ENCODE results near the gene YPEL1.

The YPEL1 gene, protein sequence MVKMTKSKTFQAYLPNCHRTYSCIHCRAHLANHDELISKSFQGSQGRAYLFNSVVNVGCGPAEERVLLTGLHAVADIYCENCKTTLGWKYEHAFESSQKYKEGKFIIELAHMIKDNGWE

DNA sequence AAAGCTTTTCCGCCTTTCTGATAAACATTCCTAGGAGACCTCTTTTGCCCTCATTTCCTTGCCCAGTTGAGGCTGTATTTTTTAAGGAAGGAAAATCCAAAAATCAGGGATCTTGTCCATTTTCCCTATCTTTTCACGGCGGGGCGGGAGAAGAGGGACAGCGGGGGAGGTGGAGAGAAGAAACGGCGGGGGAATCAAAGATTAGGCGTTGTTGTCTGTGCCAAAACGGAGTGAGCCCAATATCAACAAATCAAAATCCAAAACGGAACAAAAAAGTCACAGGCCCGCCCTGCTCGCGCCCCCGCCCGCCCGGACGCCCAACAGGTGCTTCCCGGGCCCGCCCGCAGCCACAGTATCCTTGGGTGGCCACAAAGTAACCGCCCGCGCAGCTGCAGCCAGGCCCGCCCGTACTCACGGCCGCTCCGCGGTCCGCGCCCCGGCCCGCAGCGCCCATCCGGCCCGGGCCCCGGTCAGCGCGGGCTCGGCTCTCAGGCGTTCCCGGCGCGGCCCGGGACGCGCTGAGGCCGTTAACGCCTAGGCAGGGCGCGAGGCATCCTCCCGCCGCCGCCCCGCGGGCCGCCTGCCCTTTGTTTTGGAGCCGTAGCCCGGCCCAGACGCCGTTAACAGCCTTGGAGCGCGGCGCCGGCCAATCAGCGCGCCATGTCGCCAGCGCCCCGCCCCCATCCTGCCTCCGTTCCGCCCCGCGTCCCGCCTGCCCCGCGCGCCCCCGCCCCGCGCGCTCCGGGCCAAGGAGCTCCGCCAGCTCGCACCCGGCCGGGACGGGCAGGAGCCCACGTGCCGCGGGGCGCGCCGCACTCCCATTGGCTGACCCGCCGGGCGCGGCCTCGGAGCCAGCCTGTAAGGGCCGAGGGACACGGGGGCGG, at the start of gene YPEL1:
Gene YPEL1, minus strand, starts transcription at position 595 of the 884 bp plus-strand sequence. CDS start 25,050 bp downstream, outside the sequence.
- peak within 1 kb of the TSS; percentile 57 for H3K4me3 ChIP-seq (ENCODE audit: low read depth, low read length)

DNA sequence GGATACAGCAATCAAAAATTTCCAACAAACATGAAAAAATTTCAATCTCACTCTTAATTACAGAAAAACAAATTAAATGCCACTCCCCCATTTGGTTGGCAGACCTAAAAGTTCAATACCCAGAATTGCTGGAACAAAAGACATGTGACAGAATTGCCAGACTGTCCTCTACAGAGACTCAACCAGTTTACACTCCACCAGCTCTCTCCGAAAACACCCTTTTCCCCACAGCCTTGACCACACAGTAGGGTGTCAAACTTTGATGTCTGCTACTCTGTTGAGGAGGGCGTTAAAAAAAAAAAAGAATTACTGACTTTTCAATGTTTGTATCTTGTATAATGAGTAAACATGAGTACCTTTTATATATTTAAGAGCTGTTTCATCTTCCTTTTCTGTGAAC, 44.7 kb upstream of the YPEL1 start:
- no peak overlapping the region for H3K4me3 ChIP-seq (ENCODE audit: low read depth, low read length)

DNA sequence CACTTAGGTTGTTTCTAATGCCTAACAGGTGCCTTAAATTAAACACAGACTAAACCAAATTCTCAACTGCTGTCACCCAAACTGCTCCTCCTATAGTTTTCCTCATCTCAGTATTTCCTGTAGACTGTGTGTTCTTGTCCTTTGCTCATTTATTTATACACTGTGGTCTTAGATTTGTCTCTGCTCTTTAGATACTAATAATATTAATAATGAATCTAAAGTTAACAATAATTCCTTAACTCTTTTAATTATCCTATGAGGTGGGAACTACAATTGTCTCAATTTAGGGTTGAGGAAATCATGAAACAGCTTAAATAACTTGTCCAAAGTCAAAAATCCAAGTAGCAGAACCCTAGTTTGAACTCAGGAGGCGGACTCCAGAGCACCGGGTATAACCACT, 43.9 kb upstream of the YPEL1 start:
- H3K4me3 ChIP-seq (ENCODE audit: low read depth, low read length) = no peak overlapping the region

DNA sequence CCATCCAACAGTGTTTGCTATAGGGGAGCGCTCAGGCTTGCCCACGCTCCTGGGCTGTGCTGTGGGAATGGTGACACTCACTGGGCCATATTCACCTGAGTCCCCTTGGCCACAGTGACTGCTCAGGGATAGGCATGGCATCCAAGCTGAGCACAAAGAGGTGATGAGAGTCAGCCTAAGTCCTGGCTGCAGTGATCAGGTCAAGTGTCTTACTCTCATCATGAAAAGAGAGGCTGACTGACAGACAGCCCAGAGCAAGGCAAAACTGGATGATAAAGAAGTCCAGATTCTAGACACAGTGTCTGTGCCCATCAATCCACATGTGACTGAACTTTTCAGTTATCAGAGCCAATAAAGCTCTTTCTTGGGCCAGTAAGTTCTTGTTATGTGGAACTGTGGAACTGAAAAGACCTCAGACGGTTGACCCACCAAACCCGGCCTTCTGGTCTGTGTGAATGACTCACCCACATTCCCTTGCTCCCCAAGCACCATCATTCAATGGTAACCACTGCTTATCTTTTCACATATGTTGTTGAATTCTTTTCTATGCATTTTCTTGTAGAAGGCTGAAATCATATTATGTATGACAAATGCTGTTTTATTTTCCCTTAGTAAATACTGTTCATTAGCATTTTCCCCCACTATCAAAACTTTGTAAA, 43.2 kb upstream of the YPEL1 start:
- no peak overlapping the region for H3K4me3 ChIP-seq (ENCODE audit: low read depth, low read length)

DNA sequence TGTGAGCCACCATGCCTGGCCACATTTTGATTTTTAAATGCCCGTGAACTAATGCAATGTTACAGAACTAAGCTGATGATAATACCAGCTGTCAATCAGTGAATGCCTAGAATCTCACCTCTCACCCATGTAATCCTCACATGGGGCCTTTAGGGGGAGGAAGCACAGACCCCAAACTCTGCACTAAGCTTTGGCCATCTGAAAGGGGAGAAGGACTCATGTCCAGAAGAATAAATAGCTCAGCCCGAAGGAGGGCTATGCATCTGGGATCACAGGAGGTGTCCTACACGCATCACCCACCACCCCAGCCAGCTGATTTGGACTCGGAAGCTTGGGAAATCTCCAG, 36.0 kb upstream of the YPEL1 start:
- H3K4me3 ChIP-seq (ENCODE audit: low read depth, low read length) = no peak overlapping the region

DNA sequence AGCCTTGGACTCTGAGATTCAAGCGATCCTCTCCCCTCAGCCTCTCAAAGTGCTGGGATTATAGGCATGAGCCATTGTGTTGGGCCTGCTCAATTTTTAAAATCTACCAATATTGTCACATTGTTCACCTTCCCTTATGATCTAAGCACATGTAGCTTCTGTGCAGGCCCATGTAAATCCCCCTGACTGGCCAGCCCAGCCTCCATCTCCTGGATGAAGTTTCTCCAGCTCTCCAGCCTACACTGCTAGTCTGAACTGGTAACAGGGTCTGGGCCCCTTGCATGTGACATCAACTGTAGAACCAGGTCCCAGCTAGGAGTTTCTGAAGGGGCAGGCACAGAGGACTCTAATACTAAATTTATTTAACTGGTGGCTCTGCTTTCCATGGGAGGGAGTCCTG, 32.8 kb upstream of the YPEL1 start:
- no peak overlapping the region for H3K4me3 ChIP-seq (ENCODE audit: low read depth, low read length)

DNA sequence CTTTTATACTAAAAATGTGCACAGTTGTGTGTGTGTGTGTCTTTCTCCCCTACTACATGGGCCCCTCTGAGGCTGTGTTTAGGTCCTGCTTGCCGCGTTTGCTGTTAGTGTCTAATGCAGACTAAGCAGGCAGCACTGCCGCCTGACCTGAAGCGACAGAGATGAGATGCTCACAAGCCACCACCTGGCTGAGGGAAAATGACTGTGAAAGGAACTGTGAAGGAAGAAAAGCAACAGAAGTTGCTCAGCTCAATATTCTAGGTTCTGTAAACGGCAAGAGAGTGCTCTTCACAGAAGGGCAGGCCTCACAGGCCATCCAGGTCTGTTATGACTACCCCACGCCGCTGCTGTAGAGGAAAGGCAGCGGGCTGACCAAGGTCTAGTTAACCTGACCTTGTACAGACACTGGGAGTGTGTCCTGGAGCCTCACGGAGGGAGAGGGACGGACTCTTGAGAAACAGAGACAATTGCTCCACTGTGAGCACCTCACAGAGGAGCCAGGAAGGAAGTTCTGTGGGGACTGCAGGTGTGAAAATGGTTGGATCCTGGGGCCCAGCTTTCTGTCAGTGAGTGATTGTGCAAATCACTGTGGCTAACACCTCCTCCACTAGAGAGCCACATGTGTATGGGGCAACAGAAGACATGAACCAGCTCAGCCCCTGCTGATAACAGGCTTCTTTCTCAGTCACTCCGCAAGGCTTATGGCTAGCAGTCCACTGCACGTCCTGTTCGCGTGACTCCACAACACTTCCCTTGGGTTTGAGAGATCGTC, 31.3 kb upstream of the YPEL1 start:
- H3K4me3 ChIP-seq (ENCODE audit: low read depth, low read length) = no peak overlapping the region

DNA sequence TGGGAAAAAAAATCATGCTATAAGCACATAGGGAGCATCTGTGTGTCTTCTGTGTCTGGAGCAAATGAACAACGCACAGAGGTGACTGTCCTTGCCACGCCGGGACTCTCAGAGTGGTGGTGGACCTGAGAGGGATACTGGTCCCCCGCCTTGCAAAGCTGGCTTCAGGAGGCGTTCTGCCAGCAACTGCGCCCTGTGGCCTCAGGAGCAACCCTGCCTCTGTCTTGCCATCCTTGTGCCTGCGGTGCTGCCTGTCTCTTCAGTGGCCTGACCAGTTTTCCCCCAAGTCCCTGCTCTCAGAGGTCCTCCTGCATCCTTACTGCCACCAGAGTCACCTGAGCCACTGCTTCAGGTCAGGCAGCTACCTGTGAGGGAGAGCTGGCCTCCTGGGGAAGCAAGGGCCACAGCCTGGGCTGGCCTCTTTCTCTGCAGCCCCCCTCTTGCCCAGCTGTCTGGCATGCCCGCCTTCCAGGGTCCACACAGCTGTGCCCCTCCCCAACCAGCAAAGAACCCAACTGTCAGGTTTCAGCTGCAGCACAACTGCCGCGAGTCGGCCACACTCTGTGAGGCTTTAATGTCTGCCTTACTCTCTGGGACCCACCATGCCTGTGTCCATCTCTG, 30.4 kb upstream of the YPEL1 start:
- H3K4me3 ChIP-seq (ENCODE audit: low read depth, low read length) = no peak overlapping the region

DNA sequence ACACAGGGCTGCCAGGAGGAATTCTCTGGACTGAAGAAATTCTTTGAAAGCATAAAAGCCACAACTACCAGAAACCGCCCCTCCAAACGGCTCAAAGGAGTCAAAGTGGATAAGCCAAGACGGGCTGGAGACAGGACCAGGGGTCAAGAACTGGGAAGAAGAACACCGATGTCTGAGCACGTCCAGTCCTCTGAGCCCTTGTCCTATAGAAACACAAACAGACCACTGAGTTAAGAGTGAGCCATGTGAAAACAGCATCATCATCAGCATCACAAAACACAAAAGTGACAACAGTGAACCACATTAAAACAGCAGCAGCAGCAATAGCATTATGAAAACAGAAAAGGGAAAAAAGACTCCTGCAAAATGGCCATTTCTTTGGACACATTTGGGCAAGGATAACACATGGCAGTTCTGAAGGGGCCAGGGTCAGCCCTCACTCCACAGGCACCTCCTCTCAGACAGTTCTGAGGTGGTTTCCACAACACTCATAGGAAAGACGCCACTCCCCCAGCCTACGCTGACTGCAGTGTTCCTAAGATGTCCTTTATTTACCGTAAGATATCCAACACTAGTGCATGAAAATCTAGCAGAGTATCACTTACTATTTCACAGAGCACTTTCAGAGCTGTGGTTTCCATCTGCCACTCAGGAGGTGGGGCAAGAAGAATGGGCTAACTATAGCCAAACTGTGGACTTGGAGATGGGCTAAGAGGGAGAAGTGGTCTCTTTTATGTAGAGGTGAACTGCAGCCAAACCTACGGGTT, 28.6 kb upstream of the YPEL1 start:
- H3K4me3 ChIP-seq (ENCODE audit: low read depth, low read length) = no peak overlapping the region

DNA sequence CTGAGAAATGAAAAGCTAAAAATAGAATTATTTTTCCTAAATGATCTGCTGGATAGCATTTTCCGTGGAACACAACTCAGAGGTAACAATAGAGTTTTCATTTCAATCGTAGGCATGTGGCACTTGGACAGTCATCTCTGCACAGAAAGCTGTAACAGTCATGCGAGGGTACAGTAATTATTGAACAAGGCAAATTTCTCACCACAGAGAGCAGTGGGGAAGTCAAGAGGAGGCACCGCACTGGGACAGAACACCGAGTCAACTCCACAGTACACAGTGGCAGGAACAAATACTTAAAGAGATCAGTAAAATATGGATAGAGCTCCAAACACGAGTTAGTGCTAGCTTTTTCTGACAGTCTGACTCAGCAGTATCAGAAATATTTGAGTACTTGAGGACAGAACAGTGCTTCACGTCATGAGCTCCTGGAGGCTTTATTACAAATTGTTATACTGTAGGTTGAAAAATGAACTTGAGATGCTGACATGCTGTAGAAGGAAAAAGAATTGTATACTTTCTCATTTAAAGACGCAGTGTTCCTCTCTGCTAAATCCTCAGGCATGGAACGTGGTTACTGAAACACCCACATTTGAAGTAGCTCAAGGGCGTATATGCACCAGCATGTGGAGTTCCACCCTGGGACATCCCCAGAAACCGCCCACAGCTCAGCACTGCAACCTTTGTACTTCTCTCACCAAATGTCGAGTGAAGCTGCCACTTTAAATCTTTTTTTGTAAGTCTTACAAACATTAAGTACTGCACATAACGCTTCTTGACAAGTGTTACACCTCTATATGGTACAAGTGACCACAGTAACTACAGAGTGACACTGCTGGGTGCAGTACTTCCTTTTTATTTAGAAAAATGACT, 27.4 kb upstream of the YPEL1 start:
- H3K4me3 ChIP-seq (ENCODE audit: low read depth, low read length) = no peak overlapping the region

DNA sequence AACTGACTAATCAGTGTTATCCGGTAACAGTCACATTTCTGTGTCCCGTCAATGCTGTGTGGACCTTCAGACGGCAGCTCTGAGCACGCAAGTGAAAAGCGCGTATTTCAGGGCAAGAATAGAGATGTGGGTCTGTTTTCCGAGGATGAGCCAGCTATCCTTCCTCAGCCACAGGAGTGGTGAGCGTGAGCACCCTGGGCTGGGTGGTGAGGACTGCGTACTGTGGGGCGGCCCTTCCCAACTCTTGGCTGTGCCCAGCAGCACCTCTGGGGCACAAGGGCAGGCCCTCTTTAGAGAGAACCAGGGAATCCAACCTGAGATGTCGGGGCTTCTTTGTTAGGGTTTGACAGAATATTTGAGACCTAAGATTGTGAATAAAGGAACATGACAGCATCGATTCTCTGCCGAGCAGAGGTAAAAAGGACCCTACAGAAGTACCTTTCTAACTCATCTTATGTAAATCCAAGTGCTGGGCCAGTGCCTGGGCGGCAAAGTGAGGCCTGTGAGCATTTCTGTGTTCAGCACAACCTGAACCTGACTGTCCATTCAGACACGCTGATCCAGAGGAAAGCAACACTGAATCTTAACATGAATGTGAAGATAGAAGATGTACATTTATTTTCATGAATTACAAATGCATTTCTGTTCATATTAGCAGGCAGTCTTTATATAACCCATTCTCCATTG, 26.5 kb upstream of the YPEL1 start:
- no peak overlapping the region for H3K4me3 ChIP-seq (ENCODE audit: low read depth, low read length)

DNA sequence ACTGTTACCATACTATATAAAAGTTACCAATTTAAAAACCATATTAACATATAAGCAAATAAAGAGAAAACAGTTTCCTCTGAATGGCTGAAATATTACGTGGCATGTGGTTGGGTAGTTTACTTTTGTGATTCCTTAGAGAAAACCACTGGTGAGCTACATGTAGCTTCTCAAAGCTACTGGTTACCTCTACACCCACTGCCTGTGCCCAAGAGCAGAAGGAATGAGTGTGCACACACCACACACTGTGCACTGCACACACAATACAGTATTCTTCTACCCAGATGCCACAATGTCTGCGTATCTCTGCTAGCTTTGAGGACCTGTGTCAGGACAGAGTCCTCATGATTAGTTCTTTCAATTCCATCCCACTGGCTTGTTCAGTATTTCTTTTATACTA, 25.5 kb upstream of the YPEL1 start:
- no peak overlapping the region for H3K4me3 ChIP-seq (ENCODE audit: low read depth, low read length)

DNA sequence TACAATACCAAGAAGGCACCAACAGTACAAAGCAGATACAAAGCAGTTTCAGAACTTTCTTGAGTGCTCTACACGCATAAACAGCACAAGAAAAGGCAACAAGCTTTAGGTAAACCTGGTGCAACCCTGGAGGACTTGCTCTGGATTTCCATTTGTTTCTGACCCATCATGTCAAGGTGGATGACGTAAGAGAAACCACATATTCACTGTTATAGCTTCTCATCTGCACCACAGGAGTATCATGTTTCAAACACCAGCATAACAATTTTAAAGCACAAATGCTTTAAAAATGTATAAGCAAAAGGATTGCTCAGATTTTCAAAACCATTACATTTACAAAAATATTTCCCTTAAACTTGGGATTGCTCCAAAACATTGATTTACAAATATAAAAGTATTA, 25.0 kb upstream of the YPEL1 start:
- no peak overlapping the region for H3K4me3 ChIP-seq (ENCODE audit: low read depth, low read length)

DNA sequence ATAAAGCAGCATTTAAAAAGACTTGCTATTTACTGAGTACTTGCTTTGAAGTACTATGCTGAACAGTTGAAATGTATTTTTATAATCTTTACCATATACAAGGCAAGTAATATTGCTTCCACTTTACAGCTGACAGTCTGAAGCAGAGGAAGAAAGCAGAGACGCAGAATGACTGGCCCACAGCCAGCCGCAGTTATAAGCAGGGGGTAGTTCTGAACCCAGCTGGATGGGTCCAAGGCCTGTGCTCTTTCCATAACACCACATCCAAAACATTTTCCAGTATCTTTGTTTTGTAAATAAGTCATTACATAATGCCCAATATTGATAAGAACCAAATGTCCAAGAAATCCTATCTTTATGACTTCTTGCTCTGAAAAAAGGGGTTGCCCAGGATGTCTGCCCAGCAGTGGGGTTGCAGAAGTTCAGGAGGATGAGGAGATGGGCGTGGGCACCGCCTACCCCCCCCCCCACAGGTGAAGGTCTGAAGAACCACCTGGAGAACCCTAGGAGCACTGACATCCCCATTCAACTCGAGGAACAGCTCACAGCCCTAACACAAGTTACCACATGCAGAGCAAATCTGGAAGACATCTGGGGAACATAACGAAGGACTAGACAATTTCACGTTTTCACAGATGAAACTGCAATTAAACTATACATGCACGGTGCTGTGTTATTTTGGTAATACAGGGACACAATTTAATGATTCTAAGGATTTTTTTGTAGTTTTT, 24.2 kb upstream of the YPEL1 start:
- H3K4me3 ChIP-seq (ENCODE audit: low read depth, low read length) = no peak overlapping the region

DNA sequence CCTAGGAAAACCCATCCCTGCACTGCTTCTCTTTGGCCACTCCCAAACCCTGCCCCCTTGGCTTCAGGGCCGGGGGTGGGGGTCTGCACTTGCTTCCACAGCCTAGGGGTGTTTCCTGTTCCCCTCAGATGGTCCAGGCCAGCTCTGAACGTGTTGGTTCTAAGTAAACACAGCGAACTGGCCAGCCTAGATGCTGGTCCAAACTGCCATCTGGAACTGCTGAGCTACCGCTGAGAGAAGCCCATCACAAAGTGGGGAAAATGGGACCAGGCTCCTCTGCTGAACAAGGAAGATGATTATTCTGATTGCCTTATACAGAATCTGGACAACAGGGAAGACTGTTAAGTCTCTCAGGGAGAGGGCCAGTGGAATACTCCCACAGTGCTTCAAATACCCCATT, 23.5 kb upstream of the YPEL1 start:
- H3K4me3 ChIP-seq (ENCODE audit: low read depth, low read length) = no peak overlapping the region

DNA sequence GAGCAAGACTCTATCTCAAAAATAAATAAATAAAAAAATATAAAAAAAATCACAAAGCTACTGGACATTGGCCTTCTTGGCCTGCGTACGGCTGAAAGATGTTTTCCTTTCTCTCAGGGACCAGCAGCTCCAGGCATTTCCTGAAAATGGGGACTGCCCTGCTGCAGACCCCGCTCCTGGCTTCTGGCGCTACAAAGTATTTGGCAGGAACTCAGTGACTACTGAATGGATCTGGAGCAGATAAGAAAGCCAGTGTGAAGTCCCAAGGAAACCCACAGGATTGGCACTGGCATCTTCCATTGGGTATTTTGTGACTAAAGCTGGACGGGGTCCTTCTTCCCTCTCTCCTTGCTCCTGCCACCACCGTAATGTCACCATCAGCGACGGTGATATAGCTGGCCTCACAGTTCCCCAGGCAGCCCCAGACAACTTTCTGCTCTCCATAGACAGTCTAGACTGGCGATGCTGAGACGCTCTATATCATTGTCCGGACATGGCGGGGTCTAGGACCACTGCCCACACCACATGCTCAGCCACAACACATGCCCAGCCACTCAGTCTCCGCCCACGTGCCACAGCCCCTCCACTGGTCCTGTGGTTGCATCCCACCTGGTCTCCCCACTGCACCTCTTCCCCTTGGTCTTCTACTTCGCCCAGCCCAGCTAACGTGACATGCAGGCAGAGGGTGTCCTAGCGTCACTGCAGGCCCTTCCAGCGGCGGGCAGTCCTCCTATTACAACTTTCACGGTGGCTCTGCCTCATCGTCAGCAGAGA, 22.7 kb upstream of the YPEL1 start:
- no peak overlapping the region for H3K4me3 ChIP-seq (ENCODE audit: low read depth, low read length)

DNA sequence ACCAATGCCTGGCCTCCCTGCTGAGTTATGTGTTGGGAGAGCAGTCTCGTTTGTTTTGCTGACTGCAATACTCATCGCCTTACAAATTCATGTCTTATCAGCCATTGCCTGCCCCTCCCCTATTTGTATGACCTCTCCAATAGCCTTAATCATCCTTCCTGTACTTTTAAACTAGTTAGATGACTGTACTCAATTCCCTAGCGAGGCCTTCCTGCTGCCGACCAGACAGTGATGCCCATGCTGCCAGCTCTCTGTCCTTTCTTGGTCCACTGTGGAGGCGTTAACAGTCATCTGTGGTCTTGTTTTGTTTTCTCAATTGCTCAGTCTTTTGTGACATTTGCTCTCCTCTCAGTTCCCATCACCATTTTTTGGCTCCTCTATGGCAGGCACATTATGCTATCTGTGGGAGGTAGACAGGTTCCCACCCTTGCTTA, 20.3 kb upstream of the YPEL1 start:
- H3K4me3 ChIP-seq (ENCODE audit: low read depth, low read length) = no peak overlapping the region
